Measurements from ENCODE around the gene CERS6.

CERS6 gene

GRCh38 chr2:168530982-168531622 is 75.0 kb downstream of the CERS6 start:
- DNase-seq (ENCODE audit: low spot score): no peak

- DNase-seq (ENCODE audit: low spot score): no peak
Measured at GRCh38 chr2:168534926-168535325, 78.9 kb downstream of the CERS6 start.

DNA sequence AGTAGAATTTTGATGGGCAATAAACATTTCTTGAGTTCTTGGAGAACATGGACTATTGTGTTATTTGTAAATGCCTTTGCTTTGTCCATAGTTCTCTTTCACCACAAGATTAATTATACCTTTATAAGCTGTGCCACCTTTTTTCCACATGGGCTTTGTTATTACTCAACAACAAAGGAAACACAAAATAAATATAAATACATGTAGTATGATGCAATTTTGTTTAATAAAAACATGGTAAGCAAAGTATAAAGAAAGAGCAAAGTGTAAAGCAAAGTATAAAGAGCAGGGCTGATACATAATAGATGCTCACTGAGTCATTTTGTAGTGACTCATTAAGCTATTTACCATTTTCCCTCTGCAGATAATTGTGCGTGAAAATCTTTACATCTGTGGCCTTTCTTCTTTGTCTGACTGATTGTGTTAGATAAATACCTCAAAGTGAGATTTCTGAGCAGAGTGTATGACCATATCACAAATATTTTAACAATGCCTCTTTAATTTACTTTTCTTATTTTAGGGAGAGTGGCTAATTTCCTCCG is 80.9 kb downstream of the CERS6 start:
- peak; percentile 11 for DNase-seq (ENCODE audit: low spot score)

- no peak for DNase-seq (ENCODE audit: low spot score)
Measured at GRCh38 chr2:168538133-168538532, 82.1 kb downstream of the CERS6 start.

- DNase-seq (ENCODE audit: low spot score): peak; percentile 33
Measured at GRCh38 chr2:168538534-168538933, 82.5 kb downstream of the CERS6 start.

- DNase-seq (ENCODE audit: low spot score): no peak
Measured at GRCh38 chr2:168539945-168540344, 83.9 kb downstream of the CERS6 start.

DNA sequence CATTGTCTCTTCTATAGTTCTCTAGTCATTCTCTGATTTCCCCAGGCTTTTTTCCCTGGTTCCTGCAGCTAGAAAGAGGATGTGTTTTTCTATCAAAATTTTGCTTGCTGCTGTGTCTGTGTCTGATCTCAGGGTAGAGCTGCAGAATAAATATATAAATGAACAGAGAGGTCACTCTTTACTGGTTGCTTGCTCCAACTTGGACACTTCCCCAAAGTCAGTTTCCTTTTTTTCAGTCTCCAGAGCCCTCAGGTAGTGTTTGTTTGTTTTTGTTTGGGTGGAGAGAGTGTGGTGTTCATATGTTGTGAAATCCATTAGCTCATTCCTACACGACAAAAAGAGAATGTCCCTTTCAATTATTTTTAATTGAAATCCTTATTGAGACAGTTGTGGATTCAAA is 85.8 kb downstream of the CERS6 start:
- DNase-seq (ENCODE audit: low spot score): no peak

GRCh38 chr2:168543037-168543436 is 87.0 kb downstream of the CERS6 start:
- DNase-seq (ENCODE audit: low spot score): no peak

DNA sequence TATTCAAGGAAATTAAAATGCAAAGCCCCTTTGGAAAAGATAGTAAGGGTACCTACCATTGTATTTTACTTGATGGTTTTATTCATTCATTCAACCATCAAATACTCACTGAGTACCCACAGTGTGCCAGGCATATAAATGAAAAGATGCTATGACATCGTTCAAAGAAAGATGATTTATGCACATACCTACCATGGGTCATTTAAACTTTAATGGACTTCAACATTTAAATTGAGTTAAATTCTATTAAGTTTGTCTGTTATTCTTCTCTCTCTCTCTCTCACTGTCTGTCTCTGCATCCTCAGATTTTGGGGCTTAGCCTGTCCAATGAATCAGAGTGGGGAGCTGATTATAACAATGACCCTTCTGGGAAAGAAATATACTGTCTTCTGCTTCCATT is 87.9 kb downstream of the CERS6 start:
- DNase-seq (ENCODE audit: low spot score): no peak

GRCh38 chr2:168545439-168546082 is 89.5 kb downstream of the CERS6 start:
- DNase-seq (ENCODE audit: low spot score): peak; percentile 95

GRCh38 chr2:168550670-168551069 is 94.6 kb downstream of the CERS6 start:
- DNase-seq (ENCODE audit: low spot score): no peak

GRCh38 chr2:168552450-168552856 is 96.4 kb downstream of the CERS6 start:
- DNase-seq (ENCODE audit: low spot score): no peak

- DNase-seq (ENCODE audit: low spot score): no peak
Measured at GRCh38 chr2:168555283-168555682, 99.2 kb downstream of the CERS6 start.

GRCh38 chr2:168559187-168559586 is 103.1 kb downstream of the CERS6 start:
- DNase-seq (ENCODE audit: low spot score): peak; percentile 66

- DNase-seq (ENCODE audit: low spot score): no peak
Measured at GRCh38 chr2:168560817-168561499, 104.9 kb downstream of the CERS6 start.

DNA sequence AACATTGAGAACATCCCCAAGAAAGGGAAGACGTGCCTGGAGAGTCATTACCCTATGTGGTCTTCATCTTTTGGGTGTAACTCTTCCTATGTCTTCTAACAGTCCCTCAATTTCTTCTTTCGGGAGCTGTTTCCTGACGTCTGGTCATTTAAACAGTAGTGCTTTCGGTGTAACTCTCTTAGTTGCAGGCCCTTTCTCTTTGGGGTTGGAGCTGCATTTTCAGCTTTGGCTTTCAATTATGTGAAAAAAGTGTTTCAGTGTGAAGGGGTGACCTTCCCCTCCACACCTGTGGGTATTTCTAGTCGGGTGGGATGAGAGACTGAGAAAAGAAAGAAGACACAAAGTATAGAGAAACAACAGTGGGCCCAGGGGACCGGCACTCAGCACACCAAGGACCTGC is 105.9 kb downstream of the CERS6 start:
- DNase-seq (ENCODE audit: low spot score): no peak

DNA sequence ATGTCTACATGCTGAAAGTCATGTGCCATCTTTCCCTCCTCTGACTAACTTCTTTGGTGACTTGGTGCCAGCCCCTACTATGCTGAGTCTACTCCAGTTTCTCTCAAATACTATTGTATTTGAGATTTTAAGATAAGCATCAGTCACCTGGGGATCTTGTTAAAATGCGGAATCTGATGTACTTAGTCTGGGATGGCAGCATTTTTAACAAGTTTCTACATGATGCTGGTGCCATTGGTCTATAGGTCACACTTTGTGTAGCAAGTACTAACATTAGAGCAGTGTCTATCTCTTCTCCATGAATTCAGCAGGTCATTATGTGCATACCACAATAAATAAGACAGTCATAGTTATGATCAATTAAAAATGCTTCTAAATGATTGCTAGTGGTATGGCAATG is 106.9 kb downstream of the CERS6 start:
- DNase-seq (ENCODE audit: low spot score): no peak

DNA sequence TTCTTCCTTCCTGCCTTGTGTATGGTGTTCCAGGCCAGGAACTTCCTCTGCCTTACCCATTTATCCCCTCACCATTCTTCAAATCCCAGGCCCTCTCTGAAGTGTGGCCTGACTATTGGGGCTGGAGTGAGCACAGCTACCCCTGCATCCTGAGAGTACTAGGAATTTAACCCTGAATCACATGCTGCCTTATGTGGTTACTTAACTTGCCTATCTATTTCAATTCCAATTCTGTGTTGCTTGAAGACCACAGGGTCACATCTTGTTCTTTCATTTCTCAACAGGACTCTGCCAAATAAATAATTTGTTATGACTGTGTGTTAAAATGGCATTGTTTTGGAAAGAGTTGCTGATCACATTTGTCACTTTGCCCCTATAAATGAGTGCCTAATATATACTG is 108.6 kb downstream of the CERS6 start:
- DNase-seq (ENCODE audit: low spot score): no peak

- peak; percentile 77 for DNase-seq (ENCODE audit: low spot score)
Measured at GRCh38 chr2:168565112-168565511, 109.0 kb downstream of the CERS6 start.

GRCh38 chr2:168565512-168565911 is 109.4 kb downstream of the CERS6 start:
- DNase-seq (ENCODE audit: low spot score): no peak

DNA sequence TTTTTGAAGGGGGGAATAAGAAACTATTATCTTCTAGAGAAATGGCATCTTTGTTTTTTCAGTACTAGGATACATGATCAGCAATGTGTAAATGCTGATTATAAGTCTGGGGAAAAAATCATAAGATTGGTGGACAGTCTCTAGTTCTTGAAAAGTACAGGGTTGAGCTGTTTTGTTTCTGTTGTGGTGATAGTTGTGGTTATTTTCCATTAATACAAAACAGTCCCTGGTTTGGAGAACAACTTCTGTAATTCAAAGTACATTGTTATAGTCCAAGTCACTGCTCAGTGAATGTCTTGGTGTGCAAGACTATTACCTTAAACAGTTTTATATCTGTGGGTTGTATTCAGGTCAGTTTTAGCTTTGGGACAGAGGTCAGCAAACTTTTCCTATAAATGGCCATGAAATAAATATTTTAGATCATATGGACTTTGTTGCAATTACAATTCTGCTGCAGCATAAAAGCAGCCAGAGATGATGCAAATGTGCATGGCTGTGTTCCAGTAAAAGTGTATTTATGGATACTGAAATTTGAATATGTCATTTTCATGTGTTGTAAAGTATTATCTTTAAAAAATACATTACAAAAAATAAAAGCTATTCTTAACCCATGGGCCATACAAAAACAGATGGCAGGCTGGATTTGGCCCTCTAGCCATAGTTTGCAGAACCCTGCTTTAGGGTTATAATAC is 111.0 kb downstream of the CERS6 start:
- no peak for DNase-seq (ENCODE audit: low spot score)

- DNase-seq (ENCODE audit: low spot score): no peak
Measured at GRCh38 chr2:168567836-168568235, 111.8 kb downstream of the CERS6 start.
